ENCODE data around the gene TLL1. TPM values are rescaled to one million over a fixed set of nuclear protein-coding genes. Genes with fewer than 3 reads are reported as not detected.

Gene TLL1
- polyA plus RNA-seq, 6 donors from 2014 or later = not detected

- no peaks in the 10 kb centered on the region for H3K27me3 Mint-ChIP-seq
- H3K4me1 Mint-ChIP-seq = no peaks in the 10 kb centered on the region
- H3K4me3 Mint-ChIP-seq = no peak overlapping the region
Measured at GRCh38 chr4:166123546-166123945, 250.5 kb downstream of the TLL1 start.

GRCh38 chr4:166128403-166128802 lies 255.4 kb downstream of the TLL1 start:
- Mint-ChIP-seq H3K27me3 (no peaks in the 10 kb centered on the region), H3K36me3 (no peaks in the 10 kb centered on the region), H3K27ac (no peak overlapping the region), H3K4me1 (no peaks in the 10 kb centered on the region), H3K9me3 (peaks cover 0 to 15% (median 2%) of the 10 kb centered on the region in 7 donors), H3K4me3 (no peak overlapping the region)
- DNase-seq (no peak), ATAC-seq (ENCODE audit: low read depth in 2 of 2) (no peak)

More at GRCh38 chr4:166123546-166123945, 250.5 kb downstream of the TLL1 start:
- no peak for ATAC-seq (ENCODE audit: low read depth in 2 of 2)
- H3K27ac Mint-ChIP-seq = no peak overlapping the region
- DNase-seq = no peak
- no peaks in the 10 kb centered on the region for H3K36me3 Mint-ChIP-seq
- H3K9me3 Mint-ChIP-seq = no peaks in the 10 kb centered on the region

GRCh38 chr4:166134285-166134684 lies 261.2 kb downstream of the TLL1 start:
- no peak for DNase-seq
- Mint-ChIP-seq H3K4me3 (no peak overlapping the region), H3K27me3 (no peaks in the 10 kb centered on the region), H3K9me3 (peaks cover 0 to 22% (median 2%) of the 10 kb centered on the region in 7 donors), H3K27ac (no peak overlapping the region), H3K4me1 (no peaks in the 10 kb centered on the region), H3K36me3 (no peaks in the 10 kb centered on the region)
- ATAC-seq (ENCODE audit: low read depth in 2 of 2) = no peak

GRCh38 chr4:166140951-166141350 lies 267.9 kb downstream of the TLL1 start:
- DNase-seq (no peak), ATAC-seq (ENCODE audit: low read depth in 2 of 2) (no peak)
- H3K4me1 Mint-ChIP-seq = no peaks in the 10 kb centered on the region
- H3K27ac Mint-ChIP-seq = no peak overlapping the region
- H3K9me3 Mint-ChIP-seq = peaks cover 0 to 10% (median 0%) of the 10 kb centered on the region in 7 donors
- no peak overlapping the region for H3K4me3 Mint-ChIP-seq
- H3K36me3 Mint-ChIP-seq = no peaks in the 10 kb centered on the region
- no peaks in the 10 kb centered on the region for H3K27me3 Mint-ChIP-seq

GRCh38 chr4:166143227-166143626 lies 270.2 kb downstream of the TLL1 start:
- Mint-ChIP-seq H3K4me1 (no peaks in the 10 kb centered on the region), H3K9me3 (peaks cover 0 to 8% (median 0%) of the 10 kb centered on the region in 7 donors), H3K36me3 (no peaks in the 10 kb centered on the region), H3K27me3 (no peaks in the 10 kb centered on the region), H3K27ac (no peak overlapping the region), H3K4me3 (no peak overlapping the region)
- ATAC-seq (ENCODE audit: low read depth in 2 of 2) (no peak), DNase-seq (no peak)

GRCh38 chr4:166144607-166145006 lies 271.6 kb downstream of the TLL1 start:
- Mint-ChIP-seq H3K27ac (no peak overlapping the region), H3K4me1 (no peaks in the 10 kb centered on the region), H3K4me3 (no peak overlapping the region), H3K9me3 (peaks cover 0 to 8% (median 2%) of the 10 kb centered on the region in 7 donors), H3K27me3 (no peaks in the 10 kb centered on the region), H3K36me3 (no peaks in the 10 kb centered on the region)
- no peak for DNase-seq
- no peak for ATAC-seq (ENCODE audit: low read depth in 2 of 2)

- H3K27ac Mint-ChIP-seq = no peak overlapping the region
- H3K9me3 Mint-ChIP-seq = peaks cover 0 to 8% (median 0%) of the 10 kb centered on the region in 7 donors
- no peaks in the 10 kb centered on the region for H3K4me1 Mint-ChIP-seq
- no peak for DNase-seq
- H3K4me3 Mint-ChIP-seq = no peak overlapping the region
- no peak for ATAC-seq (ENCODE audit: low read depth in 2 of 2)
- H3K27me3 Mint-ChIP-seq = no peaks in the 10 kb centered on the region
- no peaks in the 10 kb centered on the region for H3K36me3 Mint-ChIP-seq
Measured at GRCh38 chr4:166146806-166147540, 273.9 kb downstream of the TLL1 start.

All from naive B cell (primary cell).